ENCODE data around the gene HAL.

DNA sequence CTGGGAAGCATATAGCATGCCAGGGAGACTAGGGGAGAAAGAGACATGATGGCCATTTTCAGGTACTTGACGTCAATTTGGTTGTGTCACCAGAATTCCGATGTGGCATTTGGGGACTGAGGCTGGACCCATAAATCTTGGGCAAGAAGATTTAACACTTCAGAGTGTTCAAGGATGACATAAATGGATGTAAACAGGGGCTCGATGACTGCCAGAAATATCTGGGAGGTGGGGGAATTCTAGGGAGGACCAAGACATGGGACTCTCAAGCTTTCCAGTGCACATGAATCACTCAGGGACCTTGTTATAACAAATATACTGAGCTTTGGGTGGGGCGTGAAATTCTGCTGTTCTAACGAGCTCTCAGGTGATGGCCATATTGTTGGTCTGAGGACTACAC, 17.8 kb downstream of the HAL start:
- TF ChIP-seq, protein P1, sequence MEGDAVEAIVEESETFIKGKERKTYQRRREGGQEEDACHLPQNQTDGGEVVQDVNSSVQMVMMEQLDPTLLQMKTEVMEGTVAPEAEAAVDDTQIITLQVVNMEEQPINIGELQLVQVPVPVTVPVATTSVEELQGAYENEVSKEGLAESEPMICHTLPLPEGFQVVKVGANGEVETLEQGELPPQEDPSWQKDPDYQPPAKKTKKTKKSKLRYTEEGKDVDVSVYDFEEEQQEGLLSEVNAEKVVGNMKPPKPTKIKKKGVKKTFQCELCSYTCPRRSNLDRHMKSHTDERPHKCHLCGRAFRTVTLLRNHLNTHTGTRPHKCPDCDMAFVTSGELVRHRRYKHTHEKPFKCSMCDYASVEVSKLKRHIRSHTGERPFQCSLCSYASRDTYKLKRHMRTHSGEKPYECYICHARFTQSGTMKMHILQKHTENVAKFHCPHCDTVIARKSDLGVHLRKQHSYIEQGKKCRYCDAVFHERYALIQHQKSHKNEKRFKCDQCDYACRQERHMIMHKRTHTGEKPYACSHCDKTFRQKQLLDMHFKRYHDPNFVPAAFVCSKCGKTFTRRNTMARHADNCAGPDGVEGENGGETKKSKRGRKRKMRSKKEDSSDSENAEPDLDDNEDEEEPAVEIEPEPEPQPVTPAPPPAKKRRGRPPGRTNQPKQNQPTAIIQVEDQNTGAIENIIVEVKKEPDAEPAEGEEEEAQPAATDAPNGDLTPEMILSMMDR (IDR thresholded peaks at IDR 0.05) = no peak
- no peak for TF ChIP-seq POLR2A (IDR thresholded peaks at IDR 0.05)
- TF ChIP-seq POLR2AphosphoS5 (IDR thresholded peaks at IDR 0.05; ENCODE audit: insufficient read depth in 1 of 2, low read depth in 1 of 2) = no peak

Measured in vagina (tissue), 2 donors.